DOHH2 (cell line): ENCODE results near the gene ZNF738.

ENCODE experiments used
- H3F3A ChIP-seq: fragments of 200-600 bp; sonication (generic), shearing (Covaris generic); 2 replicates; pipeline ENCODE4 v1.6.0; 2016; ENCODE audit warnings: antibody characterized with exemption, mild to moderate bottlenecking; ENCODE audit not compliant: control insufficient read depth, insufficient read depth
- H3K27ac ChIP-seq: fragments of 200-600 bp; sonication (generic); 2 replicates; pipeline ENCODE4 v1.5.1; 2014; ENCODE audit warnings: low read depth, mild to moderate bottlenecking, low read length, moderate library complexity
- H3K27me3 ChIP-seq: fragments of 200-600 bp; sonication (generic); 2 replicates; pipeline ENCODE4 v1.6.1; 2014; ENCODE audit warnings: mild to moderate bottlenecking, low read length, mixed read lengths; ENCODE audit not compliant: control insufficient read depth
- H3K36me3 ChIP-seq: fragments of 200-600 bp; sonication (generic); 2 replicates; pipeline ENCODE4 v1.6.1; 2014; ENCODE audit warnings: mild to moderate bottlenecking, low read length, moderate library complexity, mixed read lengths; ENCODE audit not compliant: control insufficient read depth
- H3K4me1 ChIP-seq: fragments of 200-600 bp; sonication (generic); 2 replicates; pipeline ENCODE4 v1.6.1; 2014; ENCODE audit warnings: mild to moderate bottlenecking, low read length, mixed read lengths; ENCODE audit not compliant: control insufficient read depth
- H3K4me2 ChIP-seq: fragments of 200-600 bp; sonication (generic); 2 replicates; pipeline ENCODE4 v1.6.0; 2014; ENCODE audit warnings: mild to moderate bottlenecking, low read length, moderate library complexity
- H3K4me3 ChIP-seq: fragments of 200-600 bp; sonication (generic); 2 replicates; pipeline ENCODE4 v1.5.1; 2014; ENCODE audit warnings: mild to moderate bottlenecking, low read length, mixed read lengths
- H3K79me2 ChIP-seq: fragments of 200-600 bp; sonication (generic); 2 replicates; pipeline ENCODE4 v1.6.1; 2014; ENCODE audit warnings: mild to moderate bottlenecking, low read length, mixed read lengths; ENCODE audit not compliant: control insufficient read depth
- H3K9me2 ChIP-seq: fragments of 200-600 bp; sonication (generic); replicated peaks from 2 replicates; pipeline ENCODE4 v1.6.1; 2014; ENCODE audit warnings: mild to moderate bottlenecking, low read length, mixed read lengths; ENCODE audit not compliant: control insufficient read depth
- H3K9me3 ChIP-seq: fragments of 200-600 bp; sonication (generic); 2 replicates; pipeline ENCODE4 v1.6.1; 2014; ENCODE audit warnings: antibody characterized with exemption, low read length, mixed read lengths; ENCODE audit not compliant: control insufficient read depth, insufficient read depth
- H4K20me1 ChIP-seq: fragments of 200-600 bp; sonication (generic); 2 replicates; pipeline ENCODE4 v1.6.0; 2014; ENCODE audit warnings: low read depth, mild to moderate bottlenecking, antibody characterized with exemption, low read length, moderate library complexity; ENCODE audit not compliant: control insufficient read depth, insufficient read depth
- EZH2phosphoT487 ChIP-seq: fragments of 200-600 bp; sonication (generic); IDR thresholded peaks from 2 replicates; pipeline ENCODE4 v1.6.1; 2017; ENCODE audit warnings: borderline replicate concordance, mild to moderate bottlenecking, antibody characterized with exemption, low read length, moderate library complexity, mixed read lengths
- TF ChIP-seq, protein P1 (sequence below): fragments of 200-600 bp; sonication (generic); IDR thresholded peaks from one replicate; pipeline ENCODE4 v1.5.1; 2014; ENCODE audit warnings: antibody characterized with exemption, mild to moderate bottlenecking, low read depth, low read length; ENCODE audit not compliant: poor library complexity, severe bottlenecking

The ZNF738 gene

DNA sequence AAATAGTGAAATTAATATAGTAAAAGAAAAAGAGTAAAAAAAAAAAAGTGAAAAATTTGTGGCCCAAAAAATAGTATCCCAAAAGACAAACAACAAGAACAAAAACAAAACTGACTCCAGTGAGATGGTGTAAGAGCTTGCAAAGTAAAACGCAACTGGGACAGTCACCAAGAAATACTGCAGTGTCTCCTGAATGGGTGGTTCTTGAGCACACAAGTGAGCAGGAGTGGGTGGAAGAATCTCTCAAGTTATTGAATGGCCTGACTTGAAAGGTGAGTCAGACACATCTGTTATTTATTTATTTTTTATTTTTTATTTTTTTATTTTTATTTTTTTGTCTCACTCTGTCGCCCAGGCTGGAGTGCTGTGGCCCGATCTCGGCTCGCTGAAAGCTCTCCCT, 40.1 kb downstream of the ZNF738 start:
- Histone ChIP-seq H3K4me3 (no peak overlapping the region), H3K79me2 (peaks cover 46% of the 10 kb centered on the region)

DNA sequence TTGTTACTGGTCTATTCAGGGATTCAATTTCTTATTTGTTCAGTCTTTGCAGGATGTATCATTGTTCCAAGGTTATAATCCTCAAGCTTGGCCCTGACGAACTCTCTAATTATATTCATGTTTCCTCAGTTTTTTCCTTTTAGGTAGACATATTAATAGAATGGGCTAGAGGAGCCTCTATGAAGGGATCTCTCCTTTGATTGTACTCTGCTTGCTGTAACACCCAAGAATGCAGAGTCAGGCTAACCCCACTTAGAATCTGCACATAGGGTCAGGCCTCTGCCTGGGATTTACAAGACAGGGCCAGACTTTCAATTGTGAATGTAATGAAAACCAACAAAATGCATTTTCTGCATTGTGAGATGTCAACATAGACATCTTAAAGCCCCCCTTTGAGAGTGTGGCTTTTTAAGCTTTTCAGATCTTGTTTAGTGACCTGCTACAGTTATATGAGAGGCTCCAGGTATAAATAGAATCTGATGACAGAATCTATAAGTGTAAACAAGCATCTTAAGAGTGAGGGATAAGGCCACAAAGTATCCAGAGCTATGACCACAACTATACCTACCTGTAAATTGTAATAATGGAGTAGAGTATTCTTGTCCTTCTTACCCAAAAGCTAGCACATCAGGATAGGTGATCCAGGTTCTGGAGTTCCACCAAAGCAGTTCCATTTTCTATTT, 43.6 kb downstream of the ZNF738 start:
- no peak for TF ChIP-seq EZH2phosphoT487
- TF ChIP-seq, protein P1, sequence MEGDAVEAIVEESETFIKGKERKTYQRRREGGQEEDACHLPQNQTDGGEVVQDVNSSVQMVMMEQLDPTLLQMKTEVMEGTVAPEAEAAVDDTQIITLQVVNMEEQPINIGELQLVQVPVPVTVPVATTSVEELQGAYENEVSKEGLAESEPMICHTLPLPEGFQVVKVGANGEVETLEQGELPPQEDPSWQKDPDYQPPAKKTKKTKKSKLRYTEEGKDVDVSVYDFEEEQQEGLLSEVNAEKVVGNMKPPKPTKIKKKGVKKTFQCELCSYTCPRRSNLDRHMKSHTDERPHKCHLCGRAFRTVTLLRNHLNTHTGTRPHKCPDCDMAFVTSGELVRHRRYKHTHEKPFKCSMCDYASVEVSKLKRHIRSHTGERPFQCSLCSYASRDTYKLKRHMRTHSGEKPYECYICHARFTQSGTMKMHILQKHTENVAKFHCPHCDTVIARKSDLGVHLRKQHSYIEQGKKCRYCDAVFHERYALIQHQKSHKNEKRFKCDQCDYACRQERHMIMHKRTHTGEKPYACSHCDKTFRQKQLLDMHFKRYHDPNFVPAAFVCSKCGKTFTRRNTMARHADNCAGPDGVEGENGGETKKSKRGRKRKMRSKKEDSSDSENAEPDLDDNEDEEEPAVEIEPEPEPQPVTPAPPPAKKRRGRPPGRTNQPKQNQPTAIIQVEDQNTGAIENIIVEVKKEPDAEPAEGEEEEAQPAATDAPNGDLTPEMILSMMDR = no peak
- Histone ChIP-seq H3K27ac (no peak overlapping the region), H3K9me3 (peaks cover 11% of the 10 kb centered on the region; the same call in 1 of the 2 replicates), H3K9me2 (no peaks in the 10 kb centered on the region), H3K36me3 (peaks cover 66% of the 10 kb centered on the region), H4K20me1 (no peaks in the 10 kb centered on the region), H3K4me1 (peaks cover 8% of the 10 kb centered on the region), H3K79me2 (peaks cover 41% of the 10 kb centered on the region), H3K4me2 (no peak overlapping the region), H3K27me3 (no peaks in the 10 kb centered on the region), H3K4me3 (no peak overlapping the region), H3F3A (no peaks in the 10 kb centered on the region)

More for the DNA sequence above, 40.1 kb downstream of the ZNF738 start:
- Histone ChIP-seq H3K4me2 (no peak overlapping the region; the same call in 1 of the 2 replicates), H3K4me1 (peaks cover 12% of the 10 kb centered on the region), H4K20me1 (no peaks in the 10 kb centered on the region), H3K27ac (no peak overlapping the region), H3K36me3 (peaks cover 46% of the 10 kb centered on the region), H3F3A (no peaks in the 10 kb centered on the region), H3K27me3 (no peaks in the 10 kb centered on the region), H3K9me2 (no peaks in the 10 kb centered on the region), H3K9me3 (peaks cover 8% of the 10 kb centered on the region; the same call in 1 of the 2 replicates)
- TF ChIP-seq EZH2phosphoT487 = no peak
- TF ChIP-seq, protein P1 = no peak

DNA sequence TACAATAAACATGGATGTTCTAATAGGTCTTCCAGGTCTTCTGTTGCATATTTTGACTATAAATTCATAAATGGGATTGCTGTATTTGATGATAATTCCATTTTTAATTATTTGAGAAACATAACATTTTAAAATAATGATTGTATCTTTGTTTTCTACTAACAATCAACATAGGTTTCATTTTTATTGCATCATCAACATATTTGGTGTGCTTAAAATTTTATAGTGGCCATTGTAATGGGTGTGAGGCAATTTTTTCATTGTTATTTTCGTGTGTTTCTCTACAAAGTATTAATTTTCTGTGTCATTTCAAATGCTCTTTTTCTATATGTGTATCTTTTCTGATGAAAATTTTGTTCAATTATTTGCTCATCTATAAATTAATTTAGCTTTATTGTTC, 51.4 kb downstream of the ZNF738 start:
- H3K36me3 ChIP-seq = peaks cover 62% of the 10 kb centered on the region
- H3K9me2 ChIP-seq = no peaks in the 10 kb centered on the region
- no peaks in the 10 kb centered on the region for H3K79me2 ChIP-seq
- H3F3A ChIP-seq = no peaks in the 10 kb centered on the region
- H4K20me1 ChIP-seq = no peaks in the 10 kb centered on the region
- no peaks in the 10 kb centered on the region for H3K27me3 ChIP-seq
- peaks cover 3% of the 10 kb centered on the region; the same call in 1 of the 2 replicates for H3K9me3 ChIP-seq
- H3K4me1 ChIP-seq = no peaks in the 10 kb centered on the region
- no peak overlapping the region for H3K4me3 ChIP-seq
- no peak for TF ChIP-seq EZH2phosphoT487
- TF ChIP-seq, protein P1 = no peak
- H3K4me2 ChIP-seq = no peak overlapping the region
- no peak overlapping the region for H3K27ac ChIP-seq
